SJSA1 (cell line): ENCODE measurements around the gene KATNIP. TPM values are rescaled to one million over a fixed set of nuclear protein-coding genes. Genes with fewer than 3 reads are reported as not detected.
"Not testable (repeated sequence)": the region's sequence is repeated elsewhere in the genome, so short reads cannot be mapped to it uniquely, and the experiment has no call there.

Source experiments
- DNase-seq, 2 experiments: peaks; one replicate each; pipeline ENCODE4 v3.0.0-alpha.2; 2015 to 2020; ENCODE audit warnings: low spot score in 2 of 2, low read depth in 1 of 2
- H3K27ac ChIP-seq: fragments of 250-450 bp; sonication (Bioruptor Pico); 2 replicates; pipeline ENCODE4 v1.5.1; 2020; ENCODE audit warnings: mild to moderate bottlenecking, moderate library complexity
- H3K27me3 ChIP-seq: fragments of 250-450 bp; sonication (Bioruptor Pico); replicated peaks from 2 replicates; pipeline ENCODE4 v1.5.1; 2020; ENCODE audit warnings: mild to moderate bottlenecking, moderate library complexity
- H3K36me3 ChIP-seq: fragments of 250-450 bp; sonication (Bioruptor Pico); 2 replicates; pipeline ENCODE4 v1.5.1; 2020; ENCODE audit warnings: mild to moderate bottlenecking
- H3K4me1 ChIP-seq: fragments of 250-450 bp; sonication (Bioruptor Pico); replicated peaks from 2 replicates; pipeline ENCODE4 v1.6.1; 2021; ENCODE audit warnings: mild to moderate bottlenecking
- H3K4me3 ChIP-seq: fragments of 250-450 bp; sonication (Bioruptor Pico); 2 replicates; pipeline ENCODE4 v1.5.1; 2020; ENCODE audit warnings: mild to moderate bottlenecking
- H3K9me3 ChIP-seq: fragments of 250-450 bp; sonication (Bioruptor Pico); replicated peaks from 2 replicates; pipeline ENCODE4 v1.5.1; 2020; ENCODE audit warnings: mild to moderate bottlenecking
- total RNA-seq: library from RNA; depleted of rRNA; stranded (reverse); fragments of >200 nt; shearing (Covaris generic); gene quantifications from 2 replicates; pipeline ENCODE4 v1.2.3, GENCODE V29; 2014

The KATNIP gene
- total RNA-seq, 1 experiment from 2014 or later = 8.2 TPM

- Histone ChIP-seq H3K4me3 (no peak overlapping the region), H3K27ac (no peak overlapping the region), H3K9me3 (no peaks in the 10 kb centered on the region), H3K27me3 (no peaks in the 10 kb centered on the region), H3K4me1 (peaks cover 33% of the 10 kb centered on the region), H3K36me3 (peaks cover 63% of the 10 kb centered on the region)
- DNase-seq = no peak
These were observed 2.8 kb upstream of the KATNIP start for GRCh38 chr16:27547134-27547533.

GRCh38 chr16:27547851-27548250, 2.1 kb upstream of the KATNIP start:
- Histone ChIP-seq H3K9me3 (no peaks in the 10 kb centered on the region), H3K27me3 (no peaks in the 10 kb centered on the region), H3K4me3 (no peak overlapping the region), H3K27ac (no peak overlapping the region), H3K36me3 (peaks cover 56% of the 10 kb centered on the region), H3K4me1 (peaks cover 33% of the 10 kb centered on the region)
- no peak for DNase-seq

GRCh38 chr16:27549464-27549745, 539 bp upstream of the KATNIP start:
- H3K4me3 ChIP-seq = peak overlapping the region; percentile 76
- H3K27ac ChIP-seq = no peak overlapping the region
- H3K9me3 ChIP-seq = no peaks in the 10 kb centered on the region
- peaks cover 40% of the 10 kb centered on the region for H3K36me3 ChIP-seq
- H3K27me3 ChIP-seq = no peaks in the 10 kb centered on the region
- H3K4me1 ChIP-seq = peaks cover 33% of the 10 kb centered on the region
- DNase-seq = no peak

- H3K27me3 ChIP-seq = no peaks in the 10 kb centered on the region
- no peaks in the 10 kb centered on the region for H3K9me3 ChIP-seq
- H3K4me3 ChIP-seq = peak overlapping the region; percentile 76
- DNase-seq = no peak
- peak overlapping the region; percentile 86 for H3K27ac ChIP-seq
- peaks cover 33% of the 10 kb centered on the region for H3K4me1 ChIP-seq
- H3K36me3 ChIP-seq = peaks cover 29% of the 10 kb centered on the region
These were observed 607 bp downstream of the KATNIP start for GRCh38 chr16:27550582-27550920.

GRCh38 chr16:27551036-27551435, 1.1 kb downstream of the KATNIP start:
- Histone ChIP-seq H3K36me3 (peaks cover 24% of the 10 kb centered on the region), H3K9me3 (no peaks in the 10 kb centered on the region), H3K27ac (no peak overlapping the region), H3K4me1 (peaks cover 33% of the 10 kb centered on the region), H3K4me3 (no peak overlapping the region), H3K27me3 (no peaks in the 10 kb centered on the region)
- DNase-seq = no peak

GRCh38 chr16:27556471-27556870, 6.5 kb downstream of the KATNIP start:
- Histone ChIP-seq H3K4me3 (no peak overlapping the region), H3K36me3 (no peaks in the 10 kb centered on the region; the same call in 1 of the 2 replicates), H3K27me3 (no peaks in the 10 kb centered on the region), H3K9me3 (no peaks in the 10 kb centered on the region), H3K4me1 (no peaks in the 10 kb centered on the region; the same call in 1 of the 2 replicates), H3K27ac (no peak overlapping the region)
- no peak for DNase-seq

GRCh38 chr16:27558434-27558833, 8.5 kb downstream of the KATNIP start:
- no peaks in the 10 kb centered on the region; the same call in 1 of the 2 replicates for H3K36me3 ChIP-seq
- DNase-seq = peak in 1 of 2 experiments; percentile 36
- H3K27ac ChIP-seq = no peak overlapping the region
- H3K27me3 ChIP-seq = no peaks in the 10 kb centered on the region
- H3K9me3 ChIP-seq = no peaks in the 10 kb centered on the region
- no peak overlapping the region for H3K4me3 ChIP-seq
- no peaks in the 10 kb centered on the region; the same call in 1 of the 2 replicates for H3K4me1 ChIP-seq

- no peaks in the 10 kb centered on the region for H3K9me3 ChIP-seq
- no peak overlapping the region for H3K4me3 ChIP-seq
- H3K27me3 ChIP-seq = no peaks in the 10 kb centered on the region
- H3K4me1 ChIP-seq = no peaks in the 10 kb centered on the region; the same call in 1 of the 2 replicates
- H3K36me3 ChIP-seq = no peaks in the 10 kb centered on the region; the same call in 1 of the 2 replicates
- no peak overlapping the region for H3K27ac ChIP-seq
- DNase-seq = no peak
These were observed 9.0 kb downstream of the KATNIP start for GRCh38 chr16:27558932-27559331.

- Histone ChIP-seq H3K4me3 (no peak overlapping the region), H3K9me3 (no peaks in the 10 kb centered on the region), H3K4me1 (no peaks in the 10 kb centered on the region; the same call in 1 of the 2 replicates), H3K36me3 (no peaks in the 10 kb centered on the region; the same call in 1 of the 2 replicates), H3K27ac (no peak overlapping the region), H3K27me3 (no peaks in the 10 kb centered on the region)
- no peak for DNase-seq
These were observed 11.3 kb downstream of the KATNIP start for GRCh38 chr16:27561216-27561615.

- H3K4me1 ChIP-seq = no peaks in the 10 kb centered on the region
- H3K4me3 ChIP-seq = no peak overlapping the region
- H3K9me3 ChIP-seq = no peaks in the 10 kb centered on the region
- H3K27me3 ChIP-seq = no peaks in the 10 kb centered on the region
- H3K36me3 ChIP-seq = no peaks in the 10 kb centered on the region; the same call in 1 of the 2 replicates
- DNase-seq = no peak
- H3K27ac ChIP-seq = no peak overlapping the region
These were observed 14.3 kb downstream of the KATNIP start for GRCh38 chr16:27564224-27564623.

GRCh38 chr16:27566417-27566816, 16.5 kb downstream of the KATNIP start:
- Histone ChIP-seq H3K4me1 (peaks cover 1% of the 10 kb centered on the region), H3K27ac (no peak overlapping the region), H3K36me3 (no peaks in the 10 kb centered on the region; the same call in none of the 2 replicates), H3K27me3 (no peaks in the 10 kb centered on the region), H3K4me3 (no peak overlapping the region), H3K9me3 (no peaks in the 10 kb centered on the region)
- no peak for DNase-seq

- H3K36me3 ChIP-seq = no peaks in the 10 kb centered on the region; the same call in none of the 2 replicates
- H3K4me1 ChIP-seq = peaks cover 17% of the 10 kb centered on the region
- H3K27me3 ChIP-seq = no peaks in the 10 kb centered on the region
- no peak overlapping the region for H3K27ac ChIP-seq
- no peak for DNase-seq
- H3K9me3 ChIP-seq = no peaks in the 10 kb centered on the region
- no peak overlapping the region for H3K4me3 ChIP-seq
These were observed 18.1 kb downstream of the KATNIP start for GRCh38 chr16:27568077-27568476.

- H3K4me3 ChIP-seq, H3K36me3 ChIP-seq, H3K9me3 ChIP-seq, DNase-seq, H3K27ac ChIP-seq, H3K27me3 ChIP-seq: not testable (repeated sequence)
- peaks cover 17% of the 10 kb centered on the region for H3K4me1 ChIP-seq
These were observed 21.0 kb downstream of the KATNIP start for GRCh38 chr16:27570986-27571385.

GRCh38 chr16:27571433-27572326, 21.7 kb downstream of the KATNIP start:
- Histone ChIP-seq H3K9me3 (no peaks in the 10 kb centered on the region), H3K4me1 (peaks cover 17% of the 10 kb centered on the region), H3K27me3 (no peaks in the 10 kb centered on the region), H3K27ac (peak overlapping the region; percentile 39), H3K36me3 (no peaks in the 10 kb centered on the region; the same call in none of the 2 replicates), H3K4me3 (no peak overlapping the region)
- DNase-seq = no peak
